Keratinocyte (primary cell): Measurements from ENCODE around the gene STX7.

ENCODE experiments used
- EZH2 ChIP-seq: IDR thresholded peaks from one replicate; pipeline ENCODE4 v1.6.1; 2012; ENCODE audit warnings: inconsistent platforms, mild to moderate bottlenecking, low read length, moderate library complexity
- TF ChIP-seq, protein P1 (sequence below), 3 experiments: IDR thresholded peaks in 1 of 3; conservative IDR thresholded peaks in 1 of 3; optimal IDR thresholded peaks in 1 of 3; 2 replicates in 2 of 3; 3 replicates in 1 of 3; pipeline versions ENCODE3 to v1.5.1; 2011; ENCODE audit warnings: low read length in 3 of 3, mild to moderate bottlenecking in 3 of 3, moderate library complexity in 2 of 3, control low read depth in 1 of 3, inconsistent platforms in 1 of 3; ENCODE audit not compliant: insufficient read depth in 2 of 3; ENCODE audit errors: extremely low read depth in 1 of 3

GRCh38 chr6:132499757-132500156, 13.2 kb downstream of the STX7 start:
- TF ChIP-seq, protein P1, sequence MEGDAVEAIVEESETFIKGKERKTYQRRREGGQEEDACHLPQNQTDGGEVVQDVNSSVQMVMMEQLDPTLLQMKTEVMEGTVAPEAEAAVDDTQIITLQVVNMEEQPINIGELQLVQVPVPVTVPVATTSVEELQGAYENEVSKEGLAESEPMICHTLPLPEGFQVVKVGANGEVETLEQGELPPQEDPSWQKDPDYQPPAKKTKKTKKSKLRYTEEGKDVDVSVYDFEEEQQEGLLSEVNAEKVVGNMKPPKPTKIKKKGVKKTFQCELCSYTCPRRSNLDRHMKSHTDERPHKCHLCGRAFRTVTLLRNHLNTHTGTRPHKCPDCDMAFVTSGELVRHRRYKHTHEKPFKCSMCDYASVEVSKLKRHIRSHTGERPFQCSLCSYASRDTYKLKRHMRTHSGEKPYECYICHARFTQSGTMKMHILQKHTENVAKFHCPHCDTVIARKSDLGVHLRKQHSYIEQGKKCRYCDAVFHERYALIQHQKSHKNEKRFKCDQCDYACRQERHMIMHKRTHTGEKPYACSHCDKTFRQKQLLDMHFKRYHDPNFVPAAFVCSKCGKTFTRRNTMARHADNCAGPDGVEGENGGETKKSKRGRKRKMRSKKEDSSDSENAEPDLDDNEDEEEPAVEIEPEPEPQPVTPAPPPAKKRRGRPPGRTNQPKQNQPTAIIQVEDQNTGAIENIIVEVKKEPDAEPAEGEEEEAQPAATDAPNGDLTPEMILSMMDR (optimal IDR thresholded peaks at IDR 0.05 in 1 of 3, IDR thresholded peaks at IDR 0.05 in 1 of 3, conservative IDR thresholded peaks at IDR 0.05 in 1 of 3; ENCODE audit: extremely low read depth in 1 of 3, insufficient read depth in 2 of 3, low read length in 3 of 3): no peak
- no peak for TF ChIP-seq EZH2
